Measurements from ENCODE around the gene CNTNAP2. TPM values are rescaled to one million over a fixed set of nuclear protein-coding genes. Genes with fewer than 3 reads are reported as not detected.
"Not testable (repeated sequence)": the region's sequence is repeated elsewhere in the genome, so short reads cannot be mapped to it uniquely, and the experiment has no call there.

Gene CNTNAP2
- total and polyA plus RNA-seq, 4 donors = not detected

- WGBS, 2 donors = 66 to 73% methylated on average over 2 of the region's 2 CpGs
- H3K27ac ChIP-seq (ENCODE audit: low read depth in 1 of 2, low read length in 2 of 2) = no peak overlapping the region
These were observed 69.2 kb downstream of the CNTNAP2 start for GRCh38 chr7:146185844-146186243.

GRCh38 chr7:146191428-146191827 is 74.8 kb downstream of the CNTNAP2 start:
- ATAC-seq (ENCODE audit: low FRiP score) = not testable (repeated sequence)

More at GRCh38 chr7:146185844-146186243, 69.2 kb downstream of the CNTNAP2 start:
- no peaks in the 10 kb centered on the region for H3K36me3 ChIP-seq (ENCODE audit: control insufficient read depth in 1 of 2, insufficient read depth in 2 of 2, low read length in 1 of 2)
- no peak overlapping the region for H3K4me3 ChIP-seq (ENCODE audit: low read length in 2 of 2)
- intact Hi-C loops (cut with DNase I) = no loop called here
- ATAC-seq (ENCODE audit: low FRiP score) (no peak), DNase-seq (no peak)
- H3K4me1 ChIP-seq (ENCODE audit: control insufficient read depth in 1 of 2, insufficient read depth in 2 of 2, low read length in 2 of 2) = no peaks in the 10 kb centered on the region
- H3K9me3 ChIP-seq (ENCODE audit: control insufficient read depth, low read length) = no peaks in the 10 kb centered on the region
- H3K27me3 ChIP-seq (ENCODE audit: control insufficient read depth in 1 of 2, insufficient read depth in 2 of 2, low read length in 1 of 2) = no peaks in the 10 kb centered on the region

GRCh38 chr7:146201945-146202344 is 85.3 kb downstream of the CNTNAP2 start:
- ATAC-seq (ENCODE audit: low FRiP score) = no peak
- 66 to 71% methylated on average over 1 of the region's 1 CpG for WGBS, 2 donors
- H3K9me3 ChIP-seq (ENCODE audit: control insufficient read depth, low read length) = no peaks in the 10 kb centered on the region

More at GRCh38 chr7:146191428-146191827, 74.8 kb downstream of the CNTNAP2 start:
- intact Hi-C loops (cut with DNase I); H3K4me3 ChIP-seq (ENCODE audit: low read length in 2 of 2); H3K27ac ChIP-seq (ENCODE audit: low read depth in 1 of 2, low read length in 2 of 2); H3K36me3 ChIP-seq (ENCODE audit: control insufficient read depth in 1 of 2, insufficient read depth in 2 of 2, low read length in 1 of 2); H3K9me3 ChIP-seq (ENCODE audit: control insufficient read depth, low read length); H3K4me1 ChIP-seq (ENCODE audit: control insufficient read depth in 1 of 2, insufficient read depth in 2 of 2, low read length in 2 of 2); H3K27me3 ChIP-seq (ENCODE audit: control insufficient read depth in 1 of 2, insufficient read depth in 2 of 2, low read length in 1 of 2); DNase-seq: not testable (repeated sequence)
- 79 to 85% methylated on average over 9 of the region's 9 CpGs for whole genome bisulfite sequencing, 2 donors

GRCh38 chr7:146206270-146206669 is 89.7 kb downstream of the CNTNAP2 start:
- WGBS, 2 donors = 58 to 60% methylated on average over 2 of the region's 2 CpGs
- Histone ChIP-seq H3K4me1 (ENCODE audit: control insufficient read depth in 1 of 2, insufficient read depth in 2 of 2, low read length in 2 of 2) (no peaks in the 10 kb centered on the region), H3K9me3 (ENCODE audit: control insufficient read depth, low read length) (no peaks in the 10 kb centered on the region), H3K27me3 (ENCODE audit: control insufficient read depth in 1 of 2, insufficient read depth in 2 of 2, low read length in 1 of 2) (no peaks in the 10 kb centered on the region), H3K27ac (ENCODE audit: low read depth in 1 of 2, low read length in 2 of 2) (no peak overlapping the region), H3K36me3 (ENCODE audit: control insufficient read depth in 1 of 2, insufficient read depth in 2 of 2, low read length in 1 of 2) (no peaks in the 10 kb centered on the region), H3K4me3 (ENCODE audit: low read length in 2 of 2) (no peak overlapping the region)
- intact Hi-C loops (cut with DNase I) = no loop called here
- no peak for ATAC-seq (ENCODE audit: low FRiP score)
- DNase-seq = no peak

More at GRCh38 chr7:146201945-146202344, 85.3 kb downstream of the CNTNAP2 start:
- H3K4me3 ChIP-seq (ENCODE audit: low read length in 2 of 2) = no peak overlapping the region
- no peak for DNase-seq
- no peaks in the 10 kb centered on the region for H3K4me1 ChIP-seq (ENCODE audit: control insufficient read depth in 1 of 2, insufficient read depth in 2 of 2, low read length in 2 of 2)
- no peak overlapping the region for H3K27ac ChIP-seq (ENCODE audit: low read depth in 1 of 2, low read length in 2 of 2)
- intact Hi-C loops (cut with DNase I) = no loop called here
- no peaks in the 10 kb centered on the region for H3K27me3 ChIP-seq (ENCODE audit: control insufficient read depth in 1 of 2, insufficient read depth in 2 of 2, low read length in 1 of 2)
- no peaks in the 10 kb centered on the region for H3K36me3 ChIP-seq (ENCODE audit: control insufficient read depth in 1 of 2, insufficient read depth in 2 of 2, low read length in 1 of 2)

GRCh38 chr7:146208492-146208891 is 91.9 kb downstream of the CNTNAP2 start:
- no peak overlapping the region for H3K27ac ChIP-seq (ENCODE audit: low read depth in 1 of 2, low read length in 2 of 2)
- H3K4me1 ChIP-seq (ENCODE audit: control insufficient read depth in 1 of 2, insufficient read depth in 2 of 2, low read length in 2 of 2) = no peaks in the 10 kb centered on the region
- no peak overlapping the region for H3K4me3 ChIP-seq (ENCODE audit: low read length in 2 of 2)
- H3K36me3 ChIP-seq (ENCODE audit: control insufficient read depth in 1 of 2, insufficient read depth in 2 of 2, low read length in 1 of 2) = no peaks in the 10 kb centered on the region
- no peaks in the 10 kb centered on the region for H3K27me3 ChIP-seq (ENCODE audit: control insufficient read depth in 1 of 2, insufficient read depth in 2 of 2, low read length in 1 of 2)
- WGBS, 2 donors = 67 to 77% methylated on average over 1 of the region's 1 CpG
- intact Hi-C loops (cut with DNase I) = no loop called here
- no peaks in the 10 kb centered on the region for H3K9me3 ChIP-seq (ENCODE audit: control insufficient read depth, low read length)
- DNase-seq = no peak
- ATAC-seq (ENCODE audit: low FRiP score) = no peak

- intact Hi-C loops (cut with DNase I) = no loop called here
- ATAC-seq (ENCODE audit: low FRiP score) (no peak), DNase-seq (no peak)
- no peaks in the 10 kb centered on the region for H3K4me1 ChIP-seq (ENCODE audit: control insufficient read depth in 1 of 2, insufficient read depth in 2 of 2, low read length in 2 of 2)
- no peaks in the 10 kb centered on the region for H3K27me3 ChIP-seq (ENCODE audit: control insufficient read depth in 1 of 2, insufficient read depth in 2 of 2, low read length in 1 of 2)
- H3K36me3 ChIP-seq (ENCODE audit: control insufficient read depth in 1 of 2, insufficient read depth in 2 of 2, low read length in 1 of 2) = no peaks in the 10 kb centered on the region
- H3K27ac ChIP-seq (ENCODE audit: low read depth in 1 of 2, low read length in 2 of 2) = no peak overlapping the region
- WGBS, 2 donors = 66 to 68% methylated on average over 4 of the region's 4 CpGs
- H3K4me3 ChIP-seq (ENCODE audit: low read length in 2 of 2) = no peak overlapping the region
- no peaks in the 10 kb centered on the region for H3K9me3 ChIP-seq (ENCODE audit: control insufficient read depth, low read length)
These were observed 98.2 kb downstream of the CNTNAP2 start for GRCh38 chr7:146214842-146215241.

GRCh38 chr7:146216396-146217041 is 99.9 kb downstream of the CNTNAP2 start:
- WGBS, 2 donors = 73 to 77% methylated on average over 9 of the region's 9 CpGs
- intact Hi-C loops (cut with DNase I) = no loop called here
- H3K9me3 ChIP-seq (ENCODE audit: control insufficient read depth, low read length) = no peaks in the 10 kb centered on the region
- H3K4me1 ChIP-seq (ENCODE audit: control insufficient read depth in 1 of 2, insufficient read depth in 2 of 2, low read length in 2 of 2) = no peaks in the 10 kb centered on the region
- no peak overlapping the region for H3K4me3 ChIP-seq (ENCODE audit: low read length in 2 of 2)
- H3K27me3 ChIP-seq (ENCODE audit: control insufficient read depth in 1 of 2, insufficient read depth in 2 of 2, low read length in 1 of 2) = no peaks in the 10 kb centered on the region
- H3K36me3 ChIP-seq (ENCODE audit: control insufficient read depth in 1 of 2, insufficient read depth in 2 of 2, low read length in 1 of 2) = no peaks in the 10 kb centered on the region
- ATAC-seq (ENCODE audit: low FRiP score) (no peak), DNase-seq (no peak)
- H3K27ac ChIP-seq (ENCODE audit: low read depth in 1 of 2, low read length in 2 of 2) = no peak overlapping the region

- H3K4me1 ChIP-seq (ENCODE audit: control insufficient read depth in 1 of 2, insufficient read depth in 2 of 2, low read length in 2 of 2) = no peaks in the 10 kb centered on the region
- H3K4me3 ChIP-seq (ENCODE audit: low read length in 2 of 2) = no peak overlapping the region
- intact Hi-C loops (cut with DNase I) = no loop called here
- DNase-seq = no peak
- 39 to 53% methylated on average over 1 of the region's 1 CpG for WGBS, 2 donors
- H3K27ac ChIP-seq (ENCODE audit: low read depth in 1 of 2, low read length in 2 of 2) = no peak overlapping the region
- no peaks in the 10 kb centered on the region for H3K9me3 ChIP-seq (ENCODE audit: control insufficient read depth, low read length)
- no peak for ATAC-seq (ENCODE audit: low FRiP score)
- no peaks in the 10 kb centered on the region for H3K36me3 ChIP-seq (ENCODE audit: control insufficient read depth in 1 of 2, insufficient read depth in 2 of 2, low read length in 1 of 2)
- no peaks in the 10 kb centered on the region for H3K27me3 ChIP-seq (ENCODE audit: control insufficient read depth in 1 of 2, insufficient read depth in 2 of 2, low read length in 1 of 2)
These were observed 107.2 kb downstream of the CNTNAP2 start for GRCh38 chr7:146223851-146224250.

GRCh38 chr7:146232604-146233003 is 116.0 kb downstream of the CNTNAP2 start:
- 84% methylated on average over 2 of the region's 2 CpGs for WGBS, 2 donors
- ATAC-seq (ENCODE audit: low FRiP score) = no peak
- DNase-seq = no peak
- no peaks in the 10 kb centered on the region for H3K27me3 ChIP-seq (ENCODE audit: control insufficient read depth in 1 of 2, insufficient read depth in 2 of 2, low read length in 1 of 2)
- H3K27ac ChIP-seq (ENCODE audit: low read depth in 1 of 2, low read length in 2 of 2) = no peak overlapping the region
- intact Hi-C loops (cut with DNase I) = no loop called here
- H3K9me3 ChIP-seq (ENCODE audit: control insufficient read depth, low read length) = no peaks in the 10 kb centered on the region
- H3K4me3 ChIP-seq (ENCODE audit: low read length in 2 of 2) = no peak overlapping the region
- no peaks in the 10 kb centered on the region for H3K4me1 ChIP-seq (ENCODE audit: control insufficient read depth in 1 of 2, insufficient read depth in 2 of 2, low read length in 2 of 2)
- H3K36me3 ChIP-seq (ENCODE audit: control insufficient read depth in 1 of 2, insufficient read depth in 2 of 2, low read length in 1 of 2) = no peaks in the 10 kb centered on the region

Measured in aorta (tissue), 5 donors.